GM12878 (cell line): Measurements from ENCODE around the gene TNFAIP8L3.

ENCODE experiments used
- CTCF ChIP-seq, 3 experiments: IDR thresholded peaks in 2 of 3; conservative IDR thresholded peaks in 1 of 3; 2 replicates each; pipeline ENCODE4 v1.5.1; 2011; ENCODE audit warnings: low read depth in 3 of 3, low read length in 3 of 3, mild to moderate bottlenecking in 3 of 3, control low read depth in 2 of 3, moderate library complexity in 2 of 3, inconsistent platforms in 1 of 3, mixed read lengths in 1 of 3; ENCODE audit not compliant: control insufficient read depth in 2 of 3, insufficient read depth in 1 of 3; ENCODE audit errors: extremely low read depth in 1 of 3
- EZH2 ChIP-seq: IDR thresholded peaks from 2 replicates; pipeline ENCODE4 v1.6.1; 2012; ENCODE audit warnings: low read depth, mild to moderate bottlenecking, control low read depth, inconsistent platforms, low read length, borderline replicate concordance; ENCODE audit not compliant: control insufficient read depth
- IKZF1 ChIP-seq: fragments of 450-650 bp; conservative IDR thresholded peaks from 2 replicates; pipeline ENCODE4 v1.6.1; 2017; ENCODE audit warnings: antibody characterized with exemption, mild to moderate bottlenecking
- MYC ChIP-seq: IDR thresholded peaks from 2 replicates; pipeline ENCODE4 v1.6.1; 2011; ENCODE audit warnings: mild to moderate bottlenecking, low read length, moderate library complexity, inconsistent platforms; ENCODE audit not compliant: insufficient read depth, insufficient replicate concordance, insufficient read length, severe bottlenecking
- PML ChIP-seq: IDR thresholded peaks from 2 replicates; pipeline ENCODE4 v1.6.1; 2012; ENCODE audit warnings: low read length, inconsistent platforms
- POLR2A ChIP-seq: IDR thresholded peaks from 2 replicates; pipeline ENCODE4 v1.6.1; 2011; ENCODE audit warnings: low read depth, mild to moderate bottlenecking, low read length
- POLR2AphosphoS5 ChIP-seq: IDR thresholded peaks from 2 replicates; pipeline ENCODE4 v1.6.1; 2011; ENCODE audit warnings: mild to moderate bottlenecking, low read length, inconsistent platforms

GRCh38 chr15:51088585-51088984 lies 6.1 kb downstream of the TNFAIP8L3 start:
- TF ChIP-seq MYC (no peak), CTCF (IDR thresholded peaks at IDR 0.05 in 2 of 3, conservative IDR thresholded peaks at IDR 0.05 in 1 of 3; ENCODE audit: control insufficient read depth in 2 of 3, extremely low read depth in 1 of 3, insufficient read depth in 1 of 3, low read depth in 3 of 3, low read length in 3 of 3) (no peak), EZH2 (no peak), IKZF1 (no peak), PML (no peak), POLR2AphosphoS5 (no peak), POLR2A (no peak)
